GM12878 (cell line): ENCODE measurements around the gene SPG21. TPM values are rescaled to one million over a fixed set of nuclear protein-coding genes. Genes with fewer than 3 reads are reported as not detected.

Experiments
- ATAC-seq: fragments of 200-7000 bp; cut with Tn5 transposase; 3 replicates; pipeline ENCODE4 v1.9.1; 2020; ENCODE audit warnings: mild to moderate bottlenecking, moderate library complexity
- BruUV-seq: library from RNA; stranded (reverse); fragments of 400-500 nt; replicated peaks from 2 replicates; lab custom pipeline; 2021; lab: Mats Ljungman, UMichigan
- CTCF ChIA-PET: fragments of 300-600 bp; sonication (Branson Sonifier 250); formaldehyde crosslinking; extraction: SDS; loops from one replicate; lab custom pipeline; 2021; ENCODE audit warnings: inconsistent platforms; lab: Yijun Ruan, JAX
- POLR2A ChIA-PET: fragments of 350-600 bp; formaldehyde crosslinking; extraction: SDS; loops from one replicate; lab custom pipeline; 2021; ENCODE audit warnings: inconsistent platforms; lab: Charles Lee
- RAD21 ChIA-PET: fragments of 300-600 bp; sonication (Branson Sonifier 250); formaldehyde crosslinking; loops from one replicate; lab custom pipeline; 2023; ENCODE audit warnings: antibody characterized with exemption; ENCODE audit not compliant: unreplicated experiment; lab: Charles Lee
- SMC1A ChIA-PET: fragments of 300-600 bp; sonication (Branson Sonifier 250); formaldehyde crosslinking; loops from one replicate; lab custom pipeline; 2023; ENCODE audit not compliant: unreplicated experiment, uncharacterized antibody; lab: Charles Lee
- DNase-seq: peaks from one replicate; pipeline ENCODE4 v3.0.0-alpha.2; 2011; ENCODE audit warnings: low read depth, low spot score
- FAIRE-seq: peaks from 3 replicates; lab custom pipeline; 2011; peaks lifted over from hg19 to GRCh38; lab: Jason Lieb, UNC
- H2AFZ ChIP-seq: 2 replicates; pipeline ENCODE4 v1.6.0; 2011; ENCODE audit warnings: low read depth, low read length, control low read depth; ENCODE audit not compliant: control insufficient read depth
- H3K27ac ChIP-seq: 2 replicates; pipeline ENCODE4 v1.5.1; 2011; ENCODE audit warnings: control low read depth; ENCODE audit not compliant: control insufficient read depth, insufficient read depth
- H3K27me3 ChIP-seq, 2 experiments: replicated peaks in 1 of 2; 2 replicates each; pipeline versions ENCODE4 v1.6.0 to v1.6.1; 2011; ENCODE audit warnings: low read length in 1 of 2; ENCODE audit not compliant: control insufficient read depth in 2 of 2, insufficient read depth in 2 of 2
- H3K36me3 ChIP-seq, 2 experiments: 2 replicates each; pipeline ENCODE4 v1.5.1; 2011; ENCODE audit warnings: low read length in 1 of 2; ENCODE audit not compliant: control insufficient read depth in 2 of 2, insufficient read depth in 2 of 2
- H3K4me1 ChIP-seq: 2 replicates; pipeline ENCODE4 v1.6.1; 2011; ENCODE audit warnings: mild to moderate bottlenecking, low read length, moderate library complexity, mixed read lengths; ENCODE audit not compliant: control insufficient read depth, insufficient read depth
- H3K4me2 ChIP-seq: 2 replicates; pipeline ENCODE4 v1.6.0; 2011; ENCODE audit warnings: control low read depth; ENCODE audit not compliant: control insufficient read depth, insufficient read depth
- H3K4me3 ChIP-seq: fragments of 200-600 bp; sonication (generic); 2 replicates; pipeline ENCODE4 v1.5.1; 2016
- H3K79me2 ChIP-seq: 2 replicates; pipeline ENCODE4 v1.6.0; 2011; ENCODE audit warnings: low read length; ENCODE audit not compliant: control insufficient read depth, insufficient read depth
- H3K9ac ChIP-seq: 2 replicates; pipeline ENCODE4 v1.8.0; 2011; ENCODE audit warnings: low read length, control low read depth, mixed read lengths; ENCODE audit not compliant: control insufficient read depth, insufficient read depth
- H3K9me3 ChIP-seq: replicated peaks from 3 replicates; pipeline ENCODE4 v1.5.1; 2011; ENCODE audit warnings: mild to moderate bottlenecking, low read length; ENCODE audit not compliant: control insufficient read depth, insufficient read depth
- H4K20me1 ChIP-seq: 2 replicates; pipeline ENCODE4 v1.6.0; 2011; ENCODE audit not compliant: control insufficient read depth, insufficient read depth
- ATF2 ChIP-seq: IDR thresholded peaks from 2 replicates; pipeline ENCODE4 v1.6.1; 2012; ENCODE audit warnings: low read length, inconsistent platforms
- BRCA1 ChIP-seq: IDR thresholded peaks from 2 replicates; pipeline ENCODE4 v1.6.1; 2011; ENCODE audit warnings: low read depth, low read length, improper control_type of control experiment
- CHD4 ChIP-seq: fragments of 200-600 bp; sonication (generic); IDR thresholded peaks from 2 replicates; pipeline ENCODE4 v1.6.1; 2016; ENCODE audit warnings: mild to moderate bottlenecking
- EGR1 ChIP-seq, 2 experiments: IDR thresholded peaks; 1 replicate in 1 of 2; 2 replicates in 1 of 2; pipeline ENCODE4 v1.6.1; 2011 to 2012; ENCODE audit warnings: low read depth in 2 of 2, low read length in 2 of 2, borderline replicate concordance in 1 of 2, mild to moderate bottlenecking in 1 of 2, moderate library complexity in 1 of 2
- HDAC6 ChIP-seq: fragments of 200-600 bp; sonication (generic); IDR thresholded peaks from one replicate; pipeline ENCODE4 v1.8.0; 2017; ENCODE audit warnings: antibody characterized with exemption; ENCODE audit not compliant: unreplicated experiment
- JUND ChIP-seq: IDR thresholded peaks from 2 replicates; pipeline ENCODE4 v1.6.1; 2012; ENCODE audit warnings: low read depth, mild to moderate bottlenecking, low read length, improper control_type of control experiment, moderate library complexity
- NFYA ChIP-seq: IDR thresholded peaks from 2 replicates; pipeline ENCODE4 v1.6.1; 2011; ENCODE audit warnings: low read depth, mild to moderate bottlenecking, low read length, improper control_type of control experiment, borderline replicate concordance
- PAX5 ChIP-seq: IDR thresholded peaks from 2 replicates; pipeline ENCODE4 v1.6.1; 2011; ENCODE audit warnings: low read depth, low read length, borderline replicate concordance
- PML ChIP-seq: IDR thresholded peaks from 2 replicates; pipeline ENCODE4 v1.6.1; 2012; ENCODE audit warnings: low read length, inconsistent platforms
- RBBP5 ChIP-seq: fragments of 200-600 bp; sonication (generic); conservative IDR thresholded peaks from 2 replicates; pipeline ENCODE4 v1.6.1; 2016
- SUPT20H ChIP-seq: IDR thresholded peaks from 2 replicates; pipeline ENCODE4 v1.6.1; 2011; ENCODE audit warnings: low read depth, mild to moderate bottlenecking, low read length, moderate library complexity, borderline replicate concordance; ENCODE audit not compliant: control insufficient read depth
- ZNF622 ChIP-seq: fragments of 450-650 bp; IDR thresholded peaks from 2 replicates; pipeline ENCODE4 v1.6.1; 2017; ENCODE audit warnings: mild to moderate bottlenecking, inconsistent platforms
- WGBS: methylation state at CpG from one replicate; pipeline ENCODE4 v1.1.6; 2016; ENCODE audit warnings: low lambda C conversion rate; ENCODE audit not compliant: insufficient replicate concordance, insufficient coverage; ENCODE audit errors: missing lambda C conversion rate; 5-methylcytosine and 5-hydroxymethylcytosine counted together
- in situ Hi-C: fragments of 300-500 bp; cut with MboI; formaldehyde crosslinking; loops from 9 replicates; pipeline ENCODE4 v1.14.3; 2018; ENCODE audit warnings: mixed read lengths
- intact Hi-C: fragments of 100-400 bp; cut with micrococcal nuclease; formaldehyde crosslinking; loops from one replicate; pipeline ENCODE4 v1.14.2; 2022; ENCODE audit not compliant: unreplicated experiment
- polyA plus RNA-seq, 11 experiments: library from polyadenylated mRNA; depleted of rRNA in 4 of 11; unstranded in 6 of 11; stranded (reverse) in 5 of 11; fragments of >200 nt; fragmentation: Nextera tagmentation in 4 of 11; fragmentation: Illumina TruSeq in 1 of 11; extraction: Ambion mirVana in 4 of 11; extraction: Trizol in 1 of 11; gene quantifications; 1 replicate in 1 of 11; 2 replicates in 10 of 11; pipeline versions ENCODE4 v1.2.1 to v1.2.3, GENCODE V29; 2011 to 2016; ENCODE audit warnings: inconsistent platforms in 2 of 11, missing spikeins in 2 of 11, low read depth in 1 of 11
- total RNA-seq, 4 experiments: library from RNA; depleted of rRNA in 3 of 4; stranded (reverse); fragments of >200 nt in 3 of 4; fragmentation: Illumina TruSeq in 1 of 4; extraction: Trizol in 1 of 4; gene quantifications; 2 replicates each; pipeline versions ENCODE4 v1.2.1 to v1.2.3, GENCODE V29; 2013 to 2021
- TF ChIP-seq, protein P1 (sequence below): IDR thresholded peaks from 2 replicates; pipeline ENCODE4 v1.6.1; 2011; ENCODE audit warnings: mild to moderate bottlenecking, low read depth, low read length, moderate library complexity; ENCODE audit not compliant: insufficient replicate concordance

SPG21 gene
- total and polyA plus RNA-seq, 10 of the 15 experiments (the other 5 are each of a cell fraction or from before 2014, with no cell fraction given): 25.5 to 116 (median 68.0) TPM

- TF ChIP-seq NFYA (no peak), BRCA1 (no peak), ATF2 (no peak)
These were observed 44.8 kb downstream of the SPG21 start (continued) for GRCh38 chr15:64944961-64945360.

- WGBS: 68% methylated on average over 6 of the region's 6 CpGs
- TF ChIP-seq EGR1 (IDR thresholded peaks at IDR 0.05; ENCODE audit: borderline replicate concordance in 1 of 2, low read depth in 2 of 2, low read length in 2 of 2): no peak
- TF ChIP-seq, protein P1, sequence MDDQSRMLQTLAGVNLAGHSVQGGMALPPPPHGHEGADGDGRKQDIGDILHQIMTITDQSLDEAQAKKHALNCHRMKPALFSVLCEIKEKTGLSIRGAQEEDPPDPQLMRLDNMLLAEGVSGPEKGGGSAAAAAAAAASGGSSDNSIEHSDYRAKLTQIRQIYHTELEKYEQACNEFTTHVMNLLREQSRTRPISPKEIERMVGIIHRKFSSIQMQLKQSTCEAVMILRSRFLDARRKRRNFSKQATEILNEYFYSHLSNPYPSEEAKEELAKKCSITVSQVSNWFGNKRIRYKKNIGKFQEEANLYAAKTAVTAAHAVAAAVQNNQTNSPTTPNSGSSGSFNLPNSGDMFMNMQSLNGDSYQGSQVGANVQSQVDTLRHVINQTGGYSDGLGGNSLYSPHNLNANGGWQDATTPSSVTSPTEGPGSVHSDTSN: no peak
- TF ChIP-seq HDAC6: no peak
- TF ChIP-seq JUND: no peak
- TF ChIP-seq CHD4: no peak
- TF ChIP-seq RBBP5: no peak
- no peak for TF ChIP-seq ZNF622
- TF ChIP-seq BRCA1: no peak
- no peak for TF ChIP-seq PAX5
- no peak for TF ChIP-seq SUPT20H
- TF ChIP-seq PML: no peak
- ChIA-PET RAD21 (no interaction called here), CTCF (interaction anchor here (1.4 kb wide), 1 partner anchor 133 kb away, joined by 3 read pairs; no protein-coding TSS in a partner anchor), POLR2A (interaction anchor here (0.5 kb wide), 1 partner anchor 598 kb away, joined by 3 read pairs; no protein-coding TSS in a partner anchor), SMC1A (no interaction called here)
- Histone ChIP-seq H4K20me1 (no peaks in the 10 kb centered on the region), H3K27me3 (no peaks in the 10 kb centered on the region), H3K36me3 (no peaks in the 10 kb centered on the region), H3K27ac (no peak overlapping the region), H3K79me2 (no peaks in the 10 kb centered on the region), H3K4me2 (no peak overlapping the region), H3K4me3 (no peak overlapping the region), H3K4me1 (no peaks in the 10 kb centered on the region), H3K9me3 (no peaks in the 10 kb centered on the region), H3K9ac (no peak overlapping the region), H2AFZ (no peak overlapping the region)
- no peak for FAIRE-seq
- DNase-seq: no peak
- no TSS peak for BruUV-seq
- in situ Hi-C loops (no loop called here), intact Hi-C loops (no loop called here)
- no peak for ATAC-seq
These were observed 46.0 kb downstream of the SPG21 start for GRCh38 chr15:64943512-64944225.
